LNCAP (cell line): ENCODE data around the gene FAM217A.
A peak's percentile ranks its signal among the peaks of the same experiment; 100 is the strongest.

Experiments used
- TF ChIP-seq, protein P1 (sequence below): fragments of 450-650 bp; IDR thresholded peaks from 2 replicates; pipeline ENCODE4 v1.5.1; 2017; ENCODE audit warnings: mild to moderate bottlenecking

The FAM217A gene

DNA sequence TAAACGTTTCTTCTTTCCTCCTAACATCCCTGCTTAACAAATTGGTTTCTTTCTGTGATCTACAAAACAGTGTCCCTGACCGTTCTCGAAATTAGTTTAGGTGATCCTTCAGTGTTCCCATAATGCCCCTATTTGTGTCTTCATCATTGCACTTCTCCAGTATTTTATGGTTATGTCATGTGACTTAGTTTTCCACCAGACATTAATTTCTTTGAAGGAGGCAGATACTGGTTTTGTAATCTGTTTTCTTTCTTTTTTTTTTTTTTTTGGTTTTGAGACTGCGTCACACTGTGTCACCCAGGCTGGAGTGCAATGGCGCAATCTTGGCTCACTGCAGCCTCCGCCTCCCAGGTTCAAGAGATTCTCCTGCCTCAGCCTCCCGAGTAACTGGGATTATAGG, 49.2 kb downstream of the FAM217A start:
- TF ChIP-seq, protein P1, sequence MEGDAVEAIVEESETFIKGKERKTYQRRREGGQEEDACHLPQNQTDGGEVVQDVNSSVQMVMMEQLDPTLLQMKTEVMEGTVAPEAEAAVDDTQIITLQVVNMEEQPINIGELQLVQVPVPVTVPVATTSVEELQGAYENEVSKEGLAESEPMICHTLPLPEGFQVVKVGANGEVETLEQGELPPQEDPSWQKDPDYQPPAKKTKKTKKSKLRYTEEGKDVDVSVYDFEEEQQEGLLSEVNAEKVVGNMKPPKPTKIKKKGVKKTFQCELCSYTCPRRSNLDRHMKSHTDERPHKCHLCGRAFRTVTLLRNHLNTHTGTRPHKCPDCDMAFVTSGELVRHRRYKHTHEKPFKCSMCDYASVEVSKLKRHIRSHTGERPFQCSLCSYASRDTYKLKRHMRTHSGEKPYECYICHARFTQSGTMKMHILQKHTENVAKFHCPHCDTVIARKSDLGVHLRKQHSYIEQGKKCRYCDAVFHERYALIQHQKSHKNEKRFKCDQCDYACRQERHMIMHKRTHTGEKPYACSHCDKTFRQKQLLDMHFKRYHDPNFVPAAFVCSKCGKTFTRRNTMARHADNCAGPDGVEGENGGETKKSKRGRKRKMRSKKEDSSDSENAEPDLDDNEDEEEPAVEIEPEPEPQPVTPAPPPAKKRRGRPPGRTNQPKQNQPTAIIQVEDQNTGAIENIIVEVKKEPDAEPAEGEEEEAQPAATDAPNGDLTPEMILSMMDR, result no peak

DNA sequence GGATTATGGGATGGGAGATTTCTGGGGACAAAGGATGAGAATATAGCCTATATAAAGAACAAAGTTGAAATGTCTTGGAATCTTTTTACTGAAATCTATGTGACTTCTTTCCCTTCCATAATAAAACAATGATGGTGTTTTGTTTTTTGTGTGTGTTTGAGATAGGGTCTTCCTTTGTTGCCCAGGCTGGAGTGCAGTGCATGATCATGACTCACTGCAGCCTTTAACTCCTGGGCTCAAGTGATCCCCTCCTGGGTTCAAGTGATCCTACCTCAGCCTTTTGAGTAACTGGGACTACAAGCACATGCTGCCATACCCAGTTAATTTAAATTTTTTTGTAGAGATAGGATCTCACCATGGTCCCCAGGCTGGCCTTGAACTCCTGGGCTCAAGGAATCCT, 50.9 kb downstream of the FAM217A start:
- TF ChIP-seq, protein P1, result no peak

DNA sequence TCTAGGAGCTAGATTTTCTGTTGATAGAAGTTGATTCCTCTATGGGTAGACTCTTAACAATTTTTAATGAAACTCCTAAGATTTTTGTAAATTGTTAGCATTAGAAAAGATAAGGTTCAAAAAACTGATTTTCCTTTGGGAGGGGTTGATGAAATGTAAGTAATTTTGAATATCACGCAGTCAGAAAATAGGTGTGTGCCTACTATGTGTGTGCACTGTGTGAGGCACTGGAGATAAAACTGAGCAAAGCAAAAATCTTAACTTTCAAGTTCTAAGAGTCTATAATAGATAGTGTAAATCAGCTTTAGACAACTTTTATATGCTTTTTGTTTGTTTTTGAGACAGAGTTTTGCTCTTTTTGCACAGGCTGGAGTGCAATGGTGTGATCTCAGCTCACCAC, 53.3 kb downstream of the FAM217A start:
- TF ChIP-seq, protein P1, result no peak

DNA sequence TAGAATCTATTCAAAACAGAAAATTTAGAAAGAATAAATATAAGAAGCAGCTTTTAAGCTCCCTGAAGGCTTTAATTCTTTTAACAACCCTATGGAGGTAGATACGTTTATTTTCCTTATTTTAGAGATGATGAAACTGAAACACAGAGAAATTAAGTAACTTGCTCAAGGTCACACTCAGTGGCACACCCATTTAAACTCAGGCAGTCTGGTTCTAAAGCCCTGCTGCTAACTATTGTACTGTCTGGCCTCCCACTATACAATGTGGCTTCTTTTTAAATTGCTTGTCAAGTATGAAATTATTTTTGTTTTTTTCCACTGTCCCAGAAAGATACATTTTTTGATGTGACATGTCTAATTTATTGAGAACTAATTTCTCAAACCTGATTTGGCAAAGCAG, 55.7 kb downstream of the FAM217A start:
- TF ChIP-seq, protein P1, result no peak

DNA sequence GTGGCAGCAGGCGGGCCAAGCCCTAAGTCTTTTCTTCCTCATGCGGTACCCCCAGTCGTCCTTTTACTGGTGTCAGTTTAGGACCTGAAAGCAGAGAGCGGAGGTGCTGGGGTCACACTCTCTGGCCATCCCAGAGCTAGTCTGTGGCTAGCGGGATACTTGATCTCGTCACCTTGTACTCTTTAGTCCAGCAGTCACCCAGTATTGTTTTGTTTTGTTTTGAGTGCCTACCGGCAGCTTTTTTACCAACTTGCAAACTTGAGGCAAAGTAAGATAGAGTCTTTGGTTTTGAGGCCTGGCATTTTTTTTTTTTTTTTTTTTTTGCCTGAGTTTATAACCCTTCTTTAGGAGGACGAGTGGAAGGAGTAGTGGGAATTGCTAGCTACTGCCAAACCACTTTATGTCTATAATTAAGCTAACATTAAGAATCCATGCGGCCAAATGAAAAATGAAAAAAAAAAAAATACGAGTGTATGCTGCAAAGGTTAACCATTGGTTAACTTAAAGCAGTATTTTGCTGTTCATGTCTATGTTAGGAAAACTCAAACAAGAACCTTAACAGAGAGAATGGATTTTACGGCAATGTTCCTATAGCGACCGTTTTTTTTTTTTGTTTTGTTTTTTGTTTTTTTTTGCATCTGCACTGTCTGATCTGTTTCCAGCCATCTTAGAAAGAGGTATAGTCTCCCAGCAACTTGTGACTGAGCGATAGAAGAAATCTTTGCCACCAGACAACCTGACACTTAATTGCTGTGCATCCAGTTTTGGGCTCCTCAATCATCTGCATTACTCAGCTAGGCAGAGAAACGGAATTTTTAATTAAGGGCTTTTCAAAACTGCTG, 56.9 kb downstream of the FAM217A start:
- TF ChIP-seq, protein P1, result no peak

DNA sequence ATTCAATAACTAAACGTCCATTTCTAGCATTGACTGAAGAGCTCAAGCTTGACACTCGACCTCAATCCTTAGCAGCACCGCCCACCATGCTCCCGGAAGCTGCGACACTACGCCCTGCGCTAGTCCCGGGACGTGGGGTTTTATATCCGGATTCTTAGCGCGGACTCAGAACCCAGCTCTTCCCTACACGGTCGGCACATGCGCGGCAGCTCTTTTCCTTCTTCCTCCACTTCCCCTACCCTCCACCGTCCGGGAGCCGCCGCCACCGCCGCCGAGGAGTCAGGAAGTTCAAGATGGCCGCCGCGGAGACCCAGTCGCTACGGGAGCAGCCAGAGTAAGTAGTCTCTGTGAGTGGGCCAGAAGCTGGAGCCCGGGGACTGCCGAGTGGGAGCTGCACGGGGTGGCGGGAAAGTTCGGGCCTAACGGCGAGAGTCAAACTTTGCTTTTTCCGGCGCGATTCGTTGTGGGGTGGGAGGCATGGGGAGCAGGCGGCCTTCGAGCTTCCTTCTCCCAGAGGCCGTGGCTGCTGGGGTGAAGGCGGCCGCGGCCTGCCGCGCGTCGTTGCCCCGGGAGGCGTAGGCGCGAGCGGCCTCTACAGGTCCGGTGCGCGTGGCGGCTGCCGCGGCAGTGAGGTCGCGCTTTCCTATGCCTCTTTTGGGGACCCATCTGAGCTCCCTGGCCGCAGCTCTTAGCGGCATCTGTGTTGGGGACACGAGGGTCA, 57.6 kb downstream of the FAM217A start:
- TF ChIP-seq, protein P1, result peak; percentile 32; the same call in 1 of the 2 replicates

DNA sequence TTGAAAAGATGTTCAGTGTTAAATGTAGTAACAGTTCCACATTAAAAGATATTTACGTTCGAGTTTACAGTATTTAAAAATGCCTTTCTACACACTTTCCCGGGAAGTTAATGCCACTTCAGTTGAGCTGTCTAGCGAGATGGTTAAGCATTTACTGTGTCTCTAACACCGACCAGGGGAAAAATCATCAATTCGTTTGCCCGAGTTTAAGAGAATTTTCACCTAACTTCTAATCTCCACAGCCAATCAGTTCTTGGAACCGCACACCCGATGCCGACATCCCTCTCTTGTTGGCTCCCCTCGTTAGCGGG, 58.2 kb downstream of the FAM217A start:
- TF ChIP-seq, protein P1, result no peak
